Endothelial cell of umbilical vein (primary cell): ENCODE data around the gene PTPRT. TPM values are rescaled to one million over a fixed set of nuclear protein-coding genes. Genes with fewer than 3 reads are reported as not detected.

Experiments used
- BruUV-seq: library from RNA; stranded (reverse); fragments of 400-500 nt; replicated peaks from 2 replicates; lab custom pipeline; 2021; lab: Mats Ljungman, UMichigan
- CTCF ChIA-PET: fragments of 300-600, 350-600 bp; sonication (Branson Sonifier 250); formaldehyde crosslinking; loops from one replicate; lab custom pipeline; 2021; ENCODE audit warnings: antibody characterized with exemption, inconsistent platforms; lab: Charles Lee
- POLR2A ChIA-PET: fragments of 300-600, 350-600 bp; sonication (Branson Sonifier 250); formaldehyde crosslinking; loops from one replicate; lab custom pipeline; 2021; ENCODE audit warnings: antibody characterized with exemption, inconsistent platforms; lab: Charles Lee
- DNase-seq: peaks from one replicate; pipeline ENCODE4 v3.0.0-alpha.2; 2011; ENCODE audit warnings: low read depth, low spot score
- FAIRE-seq: peaks from 2 replicates; lab custom pipeline; 2011; peaks lifted over from hg19 to GRCh38; lab: Jason Lieb, UNC
- H2AFZ ChIP-seq: 2 replicates; pipeline ENCODE4 v1.6.0; 2012; ENCODE audit warnings: low read depth, low read length, control low read depth, inconsistent platforms
- H3K27ac ChIP-seq: 2 replicates; pipeline ENCODE4 v1.5.1; 2011; ENCODE audit warnings: low read depth, mild to moderate bottlenecking, control low read depth, low read length, moderate library complexity; ENCODE audit not compliant: insufficient read depth
- H3K27me3 ChIP-seq, 2 experiments: 2 replicates each; pipeline versions ENCODE4 v1.6.0 to v1.6.1; 2011; ENCODE audit warnings: low read length in 2 of 2, mixed read lengths in 1 of 2; ENCODE audit not compliant: control insufficient read depth in 2 of 2, insufficient read depth in 2 of 2
- H3K36me3 ChIP-seq, 2 experiments: 2 replicates in 1 of 2; 3 replicates in 1 of 2; pipeline ENCODE4 v1.5.1; 2011; ENCODE audit warnings: low read length in 2 of 2, mild to moderate bottlenecking in 1 of 2, moderate library complexity in 1 of 2; ENCODE audit not compliant: control insufficient read depth in 2 of 2, insufficient read depth in 2 of 2; ENCODE audit errors: extremely low read depth in 1 of 2
- H3K4me1 ChIP-seq: 3 replicates; pipeline ENCODE4 v1.5.1; 2011; ENCODE audit warnings: mild to moderate bottlenecking, low read length; ENCODE audit not compliant: control insufficient read depth, insufficient read depth; ENCODE audit errors: extremely low read depth
- H3K4me2 ChIP-seq: 2 replicates; pipeline ENCODE4 v1.6.1; 2011; ENCODE audit warnings: low read length, control low read depth, mixed read lengths; ENCODE audit not compliant: insufficient read depth
- H3K4me3 ChIP-seq, 3 experiments: fragments of 200-600 bp in 1 of 3; sonication (generic), shearing (Covaris generic) in 1 of 3; replicated peaks in 1 of 3; 2 replicates each; pipeline ENCODE4 v1.5.1; 2011 to 2016; ENCODE audit warnings: control low read depth in 3 of 3, low read length in 3 of 3, mild to moderate bottlenecking in 2 of 3, inconsistent platforms in 1 of 3, low read depth in 1 of 3, moderate library complexity in 1 of 3; ENCODE audit not compliant: insufficient read depth in 1 of 3
- H3K79me2 ChIP-seq: 2 replicates; pipeline ENCODE4 v1.6.0; 2012; ENCODE audit warnings: low read length, inconsistent platforms; ENCODE audit not compliant: control insufficient read depth, insufficient read depth
- H3K9ac ChIP-seq: replicated peaks from 2 replicates; pipeline ENCODE3; 2011; ENCODE audit warnings: low read length, control low read depth; ENCODE audit not compliant: insufficient read depth; ENCODE audit errors: extremely low read depth
- H3K9me1 ChIP-seq: replicated peaks from 3 replicates; pipeline ENCODE4 v1.6.0; 2011; ENCODE audit warnings: mild to moderate bottlenecking, low read length; ENCODE audit not compliant: control insufficient read depth, insufficient read depth; ENCODE audit errors: extremely low read depth
- H3K9me3 ChIP-seq: replicated peaks from 2 replicates; pipeline ENCODE4 v1.5.1; 2012; ENCODE audit warnings: low read length, inconsistent platforms; ENCODE audit not compliant: control insufficient read depth, insufficient read depth
- H4K20me1 ChIP-seq: replicated peaks from 2 replicates; pipeline ENCODE3; 2011; ENCODE audit warnings: mild to moderate bottlenecking, low read length; ENCODE audit not compliant: control insufficient read depth, insufficient read depth; ENCODE audit errors: extremely low read depth
- EZH2 ChIP-seq: IDR thresholded peaks from 2 replicates; pipeline ENCODE4 v1.6.1; 2012; ENCODE audit warnings: borderline replicate concordance, low read depth, mild to moderate bottlenecking, moderate library complexity, low read length, inconsistent platforms; ENCODE audit not compliant: severe bottlenecking
- FOS ChIP-seq: IDR thresholded peaks from 2 replicates; pipeline ENCODE4 v1.6.1; 2011; ENCODE audit warnings: mild to moderate bottlenecking, low read length, moderate library complexity, borderline replicate concordance; ENCODE audit not compliant: insufficient read depth
- GATA2 ChIP-seq: IDR thresholded peaks from 2 replicates; pipeline ENCODE4 v1.7.0; 2011; ENCODE audit warnings: low read depth, mild to moderate bottlenecking, moderate library complexity, mixed read lengths, low read length; ENCODE audit not compliant: insufficient read length, insufficient read depth
- JUN ChIP-seq: IDR thresholded peaks from 2 replicates; pipeline ENCODE4 v1.6.1; 2011; ENCODE audit warnings: borderline replicate concordance, low read depth; ENCODE audit not compliant: insufficient read length, insufficient read depth
- MYC ChIP-seq: IDR thresholded peaks from one replicate; pipeline ENCODE4 v1.6.1; 2011; ENCODE audit warnings: mild to moderate bottlenecking, low read depth, low read length
- POLR2A ChIP-seq: IDR thresholded peaks from 2 replicates; pipeline ENCODE4 v1.6.1; 2012; ENCODE audit warnings: low read depth, mild to moderate bottlenecking, control low read depth, low read length
- POLR2AphosphoS5 ChIP-seq: IDR thresholded peaks from 2 replicates; pipeline ENCODE4 v1.6.1; 2012; ENCODE audit warnings: low read depth, mild to moderate bottlenecking, control low read depth, low read length, moderate library complexity; ENCODE audit not compliant: insufficient read depth
- dilution Hi-C: fragments of 300-500 bp; cut with MboI; formaldehyde crosslinking; loops from one replicate; pipeline ENCODE4 v1.15.0; 2019; ENCODE audit warnings: low sequenced_read_pairs; ENCODE audit not compliant: extremely low pct_ligation_motif_present
- intact Hi-C: fragments of 100-400 bp; cut with micrococcal nuclease; formaldehyde crosslinking; loops from one replicate; pipeline ENCODE4 v1.10.0; 2022
- polyA plus RNA-seq, 4 experiments: library from polyadenylated mRNA; depleted of rRNA in 3 of 4; stranded (reverse) in 3 of 4; unstranded in 1 of 4; fragments of >200 nt; gene quantifications; 2 replicates each; pipeline versions ENCODE4 v1.2.1 to v1.2.3, GENCODE V29; 2011 to 2012; ENCODE audit warnings: missing spikeins in 1 of 4
- total RNA-seq: library from RNA; stranded (reverse); gene quantifications from 2 replicates; pipeline ENCODE4 v1.2.3, GENCODE V29; 2021
- TF ChIP-seq, protein P1 (sequence below), 2 donors: IDR thresholded peaks; 1 replicate in 1 of 2; 2 replicates in 1 of 2; pipeline ENCODE4 v1.5.1; 2011; ENCODE audit warnings: low read length in 2 of 2, mild to moderate bottlenecking in 2 of 2, moderate library complexity in 2 of 2, control low read depth in 1 of 2, inconsistent platforms in 1 of 2, low read depth in 1 of 2; ENCODE audit not compliant: insufficient read depth in 1 of 2; ENCODE audit errors: extremely low read depth in 1 of 2
- TF ChIP-seq, protein P2 (sequence below): IDR thresholded peaks from 2 replicates; pipeline ENCODE4 v1.6.1; 2011; ENCODE audit not compliant: insufficient read depth, insufficient read length

Gene PTPRT
- total and polyA plus RNA-seq, 2 donors (not counting 3 experiments of a cell fraction or from before 2014, with no cell fraction given): not detected

DNA sequence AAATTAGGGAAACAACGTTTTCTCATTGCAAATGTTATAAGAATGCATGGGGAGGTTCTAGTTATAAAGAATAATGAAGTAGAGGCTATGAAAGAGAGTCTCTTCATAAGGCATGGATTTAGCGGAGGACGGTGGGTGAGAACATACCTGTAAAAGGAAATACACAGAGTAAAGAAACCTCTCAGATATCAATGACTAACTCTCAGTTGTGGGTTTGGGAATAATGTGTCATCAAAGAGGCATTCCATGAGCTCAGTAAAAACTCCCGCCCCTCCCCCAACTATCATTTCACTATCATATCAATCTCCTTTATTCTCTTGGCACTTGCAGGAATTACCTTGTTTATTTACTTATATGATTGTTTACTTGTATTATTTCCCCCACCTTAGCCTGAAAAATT is 695.4 kb downstream of the PTPRT start:
- Histone ChIP-seq H3K4me2 (no peak overlapping the region), H3K4me1 (no peaks in the 10 kb centered on the region), H3K9ac (no peak overlapping the region), H2AFZ (no peak overlapping the region), H3K27ac (no peak overlapping the region), H3K9me3 (no peaks in the 10 kb centered on the region), H3K9me1 (no peaks in the 10 kb centered on the region), H3K79me2 (no peaks in the 10 kb centered on the region), H3K4me3 (no peak overlapping the region), H4K20me1 (no peaks in the 10 kb centered on the region), H3K36me3 (no peaks in the 10 kb centered on the region), H3K27me3 (no peaks in the 10 kb centered on the region)
- intact Hi-C loops (no loop called here), dilution Hi-C loops (no loop called here)
- DNase-seq: no peak
- CTCF ChIA-PET: no interaction called here
- no TSS peak for BruUV-seq
- POLR2A ChIA-PET: no interaction called here
- TF ChIP-seq EZH2 (no peak), FOS (no peak), JUN (no peak), POLR2A (no peak), GATA2 (no peak), MYC (no peak), POLR2AphosphoS5 (no peak)
- TF ChIP-seq, protein P1, sequence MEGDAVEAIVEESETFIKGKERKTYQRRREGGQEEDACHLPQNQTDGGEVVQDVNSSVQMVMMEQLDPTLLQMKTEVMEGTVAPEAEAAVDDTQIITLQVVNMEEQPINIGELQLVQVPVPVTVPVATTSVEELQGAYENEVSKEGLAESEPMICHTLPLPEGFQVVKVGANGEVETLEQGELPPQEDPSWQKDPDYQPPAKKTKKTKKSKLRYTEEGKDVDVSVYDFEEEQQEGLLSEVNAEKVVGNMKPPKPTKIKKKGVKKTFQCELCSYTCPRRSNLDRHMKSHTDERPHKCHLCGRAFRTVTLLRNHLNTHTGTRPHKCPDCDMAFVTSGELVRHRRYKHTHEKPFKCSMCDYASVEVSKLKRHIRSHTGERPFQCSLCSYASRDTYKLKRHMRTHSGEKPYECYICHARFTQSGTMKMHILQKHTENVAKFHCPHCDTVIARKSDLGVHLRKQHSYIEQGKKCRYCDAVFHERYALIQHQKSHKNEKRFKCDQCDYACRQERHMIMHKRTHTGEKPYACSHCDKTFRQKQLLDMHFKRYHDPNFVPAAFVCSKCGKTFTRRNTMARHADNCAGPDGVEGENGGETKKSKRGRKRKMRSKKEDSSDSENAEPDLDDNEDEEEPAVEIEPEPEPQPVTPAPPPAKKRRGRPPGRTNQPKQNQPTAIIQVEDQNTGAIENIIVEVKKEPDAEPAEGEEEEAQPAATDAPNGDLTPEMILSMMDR (IDR thresholded peaks at IDR 0.05; ENCODE audit: extremely low read depth in 1 of 2, insufficient read depth in 1 of 2, low read depth in 1 of 2, low read length in 2 of 2): no peak
- TF ChIP-seq, protein P2, sequence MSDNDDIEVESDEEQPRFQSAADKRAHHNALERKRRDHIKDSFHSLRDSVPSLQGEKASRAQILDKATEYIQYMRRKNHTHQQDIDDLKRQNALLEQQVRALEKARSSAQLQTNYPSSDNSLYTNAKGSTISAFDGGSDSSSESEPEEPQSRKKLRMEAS: no peak
- FAIRE-seq: no peak
